ENCODE data around the gene SLC5A5.

SLC5A5 gene

DNA sequence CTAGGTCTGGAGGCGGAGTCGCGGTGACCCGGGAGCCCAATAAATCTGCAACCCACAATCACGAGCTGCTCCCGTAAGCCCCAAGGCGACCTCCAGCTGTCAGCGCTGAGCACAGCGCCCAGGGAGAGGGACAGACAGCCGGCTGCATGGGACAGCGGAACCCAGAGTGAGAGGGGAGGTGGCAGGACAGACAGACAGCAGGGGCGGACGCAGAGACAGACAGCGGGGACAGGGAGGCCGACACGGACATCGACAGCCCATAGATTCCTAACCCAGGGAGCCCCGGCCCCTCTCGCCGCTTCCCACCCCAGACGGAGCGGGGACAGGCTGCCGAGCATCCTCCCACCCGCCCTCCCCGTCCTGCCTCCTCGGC, at the start of gene SLC5A5:
Gene SLC5A5, plus strand, starts transcription at position 68 of the 373 bp plus-strand sequence. CDS start 375 bp downstream, outside the sequence.
- DNase-seq (ENCODE audit: low read depth), result no peak

DNA sequence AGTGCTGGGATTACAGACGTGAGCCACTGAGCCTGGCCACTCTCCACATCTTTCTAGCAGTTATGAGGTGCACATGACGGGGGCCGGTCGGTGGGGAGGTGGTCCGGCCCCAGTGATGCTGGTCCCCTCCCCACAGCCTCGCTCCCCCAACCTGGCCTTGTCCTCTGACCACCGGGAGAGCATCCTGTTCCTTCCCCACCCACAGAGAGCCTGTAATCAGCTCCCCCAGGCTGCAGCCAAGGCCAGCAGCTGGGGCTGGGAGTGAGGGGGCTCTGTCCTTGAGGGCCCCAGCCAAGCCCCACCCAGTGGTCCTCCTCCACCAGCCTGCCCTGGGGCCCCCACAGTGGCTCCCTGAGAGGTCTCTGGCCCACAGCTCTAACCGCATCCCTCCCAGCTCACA, 47.4 kb upstream of the SLC5A5 start:
- no peak for DNase-seq (ENCODE audit: low read depth)

DNA sequence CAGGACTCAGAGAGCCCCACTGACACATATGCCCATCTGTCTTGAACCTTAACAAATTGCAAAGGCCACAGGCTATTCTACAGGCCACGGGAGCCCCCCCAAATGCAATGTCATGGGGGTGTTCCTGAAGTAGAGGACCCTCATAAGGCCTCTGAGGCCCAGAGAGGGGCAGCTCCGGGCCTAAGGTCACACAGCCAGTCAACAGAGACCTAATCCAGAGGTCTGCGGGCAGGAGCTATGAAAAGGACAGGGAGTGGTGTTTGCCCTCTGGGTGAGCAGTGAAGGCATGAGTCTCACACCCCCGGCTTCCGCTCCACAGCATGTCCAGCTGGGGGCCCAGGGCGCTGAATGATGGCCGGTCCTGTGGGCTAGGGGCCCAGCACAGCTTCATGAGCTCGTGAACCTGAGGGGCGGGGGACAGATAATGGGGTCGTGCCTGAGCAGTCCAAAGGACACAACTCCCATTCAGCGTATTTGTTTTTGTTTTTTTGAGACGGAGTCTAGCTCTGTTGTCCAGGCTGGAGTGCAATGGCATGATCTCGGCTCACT, 45.2 kb upstream of the SLC5A5 start:
- DNase-seq (ENCODE audit: low read depth), result no peak

DNA sequence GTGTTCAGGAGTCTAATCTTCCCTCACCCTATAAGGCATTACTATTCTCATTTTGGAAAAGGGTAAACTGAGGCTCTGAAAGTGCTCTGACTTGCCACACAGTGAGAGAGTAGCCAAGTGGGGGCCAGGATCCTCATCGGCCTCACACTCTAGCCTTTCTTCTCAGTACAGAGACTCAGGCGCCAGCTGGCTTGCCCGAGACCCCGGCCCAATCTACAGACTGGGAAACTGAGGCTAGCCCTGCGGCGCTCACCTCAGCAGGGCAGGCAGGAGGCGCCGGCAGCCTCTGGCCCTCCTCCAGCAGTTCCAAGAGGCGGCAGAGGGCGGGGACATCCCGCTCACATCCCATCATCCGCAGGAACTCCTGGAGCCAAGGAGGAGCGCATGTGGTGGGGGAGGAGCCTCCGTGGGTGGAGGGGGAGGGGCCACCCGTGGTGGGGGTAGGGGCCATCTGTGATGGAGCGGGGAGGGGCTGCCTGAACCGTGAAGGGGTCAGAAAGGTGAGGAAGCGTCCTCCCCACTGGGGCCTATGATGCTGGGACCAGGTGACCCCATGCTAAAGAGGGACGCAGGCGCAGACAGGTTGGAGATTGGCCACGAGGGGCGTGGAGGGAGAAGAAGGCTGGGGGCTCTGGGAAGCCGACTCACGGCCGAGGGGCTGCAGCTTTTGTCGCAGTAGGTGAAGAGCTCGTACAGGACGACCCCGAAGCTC, 41.7 kb upstream of the SLC5A5 start:
- DNase-seq (ENCODE audit: low read depth), result no peak

DNA sequence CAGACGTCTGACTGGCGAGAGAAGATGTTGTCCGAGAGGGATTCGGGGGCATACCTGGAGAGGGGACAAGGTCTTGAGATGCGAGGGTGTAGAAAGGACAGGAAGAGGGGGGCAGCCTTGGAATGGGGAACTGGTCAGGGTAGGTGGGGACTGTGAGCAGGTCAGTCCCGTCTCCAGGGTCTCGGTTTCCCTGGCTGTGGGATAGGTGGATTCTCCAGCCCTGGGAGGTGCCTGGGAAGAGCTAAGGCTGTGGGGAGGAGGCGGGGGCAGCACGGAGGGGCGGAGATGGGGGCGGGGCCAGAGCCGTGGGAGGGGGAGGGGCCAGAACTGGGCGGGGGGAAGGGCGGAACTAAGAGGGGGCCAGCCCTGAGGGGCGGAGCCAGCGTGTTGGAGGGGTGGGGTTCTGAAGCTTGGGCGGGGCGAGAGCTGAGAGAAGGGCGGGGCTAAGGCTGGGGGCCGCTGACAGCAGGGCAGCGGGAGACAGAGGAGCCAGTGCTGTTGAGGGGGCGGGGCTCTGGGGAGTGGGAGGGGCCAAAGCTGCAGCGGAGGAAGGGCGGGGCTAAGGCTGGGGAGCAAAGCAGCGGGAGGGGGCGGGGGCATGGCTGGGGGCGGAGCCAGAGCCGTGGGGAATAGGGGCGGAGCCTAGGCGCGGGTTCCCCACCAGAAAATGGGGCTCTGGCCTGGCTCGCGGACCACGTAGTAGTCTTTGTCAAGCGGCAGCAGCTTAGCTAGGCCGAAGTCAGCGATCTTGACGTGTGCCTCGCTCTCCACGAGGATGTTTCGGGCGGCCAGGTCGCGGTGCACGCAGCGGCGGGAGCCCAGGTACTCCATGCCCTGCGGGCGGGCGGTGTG, 41.0 kb upstream of the SLC5A5 start:
- DNase-seq (ENCODE audit: low read depth), result no peak

DNA sequence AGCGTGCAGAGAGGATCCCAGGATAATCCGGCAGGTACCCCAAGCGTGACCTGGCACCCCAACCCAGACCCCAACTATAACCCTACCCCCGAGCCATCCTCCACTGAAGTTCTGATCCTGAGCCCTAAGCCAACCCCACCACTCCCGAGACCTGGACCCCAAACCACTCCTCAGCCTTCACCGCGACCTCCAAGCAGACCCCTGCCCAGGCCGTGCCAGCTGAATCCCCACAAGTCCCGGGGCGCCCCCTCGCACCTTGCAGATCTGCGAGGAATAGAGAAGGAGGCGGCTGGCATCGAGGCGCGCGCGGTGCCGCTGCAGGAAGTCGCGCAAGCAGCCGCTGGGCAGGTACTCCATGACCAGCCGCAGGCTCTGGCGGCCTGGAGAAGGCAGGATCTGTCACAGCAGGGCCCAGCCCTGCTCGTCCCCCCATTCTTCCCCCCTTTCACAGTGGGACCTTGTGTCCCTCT, 40.3 kb upstream of the SLC5A5 start:
- DNase-seq (ENCODE audit: low read depth), result no peak

DNA sequence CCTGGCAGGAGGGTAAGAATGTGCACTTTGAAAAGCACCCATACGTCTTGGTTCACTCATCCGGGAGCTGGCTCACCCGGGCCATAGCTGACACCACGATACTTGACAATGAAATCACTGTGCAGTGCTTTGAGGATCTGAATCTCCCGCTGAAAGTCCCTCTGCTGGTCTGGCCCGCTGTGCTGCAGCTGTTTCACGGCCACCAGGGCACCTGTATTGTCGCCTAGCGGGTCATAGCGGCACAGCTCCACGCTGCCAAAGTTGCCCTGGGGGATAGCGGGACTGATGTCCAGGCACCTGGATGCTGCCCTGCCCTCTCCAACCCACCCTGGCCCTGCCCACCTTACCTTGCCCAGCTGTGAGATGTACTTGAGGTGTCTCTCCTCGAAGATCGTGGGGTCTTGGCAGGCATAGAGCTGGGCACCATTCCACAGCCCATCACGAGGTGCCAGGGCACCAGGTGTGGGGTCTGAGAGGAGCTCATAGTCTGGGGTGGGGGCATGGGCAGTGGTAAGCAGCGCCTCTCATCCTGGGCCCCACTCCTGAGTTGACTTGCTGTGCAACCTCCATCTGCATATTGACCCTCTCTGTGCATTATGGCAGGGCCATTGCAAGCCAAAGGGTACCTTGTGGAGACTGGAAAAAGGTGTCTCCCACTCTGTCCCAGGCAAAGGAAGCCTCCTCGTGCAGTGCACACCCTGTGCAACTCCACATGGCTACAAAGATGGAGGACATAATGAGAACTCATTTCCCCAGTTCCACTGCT, 39.1 kb upstream of the SLC5A5 start:
- no peak for DNase-seq (ENCODE audit: low read depth)

DNA sequence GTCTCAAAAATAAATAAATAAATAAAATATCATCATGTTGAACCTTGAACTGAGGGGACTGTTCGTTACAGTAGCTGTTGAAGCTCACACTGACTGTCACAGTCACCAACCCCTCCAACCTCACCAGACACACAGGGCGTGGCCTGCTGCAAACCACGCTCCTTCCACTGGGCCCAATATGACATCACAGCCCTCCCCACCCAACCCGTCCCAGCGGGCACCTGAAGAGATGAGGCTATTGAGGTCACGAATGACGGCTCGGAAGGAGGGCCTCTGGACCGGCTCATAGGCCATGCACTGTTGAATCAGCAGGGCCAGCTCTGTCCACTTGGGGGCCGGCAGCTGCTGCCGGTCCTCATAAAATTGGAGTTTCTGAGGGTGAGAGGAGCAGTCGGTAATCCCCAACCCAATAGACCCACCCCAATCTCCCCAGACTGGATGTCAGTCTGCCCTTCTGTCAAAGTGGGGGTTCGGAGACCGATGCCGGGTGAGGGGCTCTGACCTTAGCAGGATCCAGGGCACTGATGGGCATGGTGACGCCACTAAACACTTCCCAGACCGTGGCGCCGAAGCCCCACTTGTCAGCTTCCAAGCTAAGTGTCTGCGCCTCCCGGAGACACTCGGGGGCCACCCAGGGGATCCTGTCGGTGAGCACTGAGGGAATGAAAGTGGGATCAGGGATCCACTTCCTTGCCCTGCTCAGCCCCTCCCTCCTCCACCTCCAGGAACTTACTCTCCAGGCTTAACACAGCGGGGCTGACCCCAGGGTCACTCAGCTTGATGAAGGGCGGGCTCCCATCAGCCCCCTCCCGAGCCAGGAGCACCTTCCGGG, 37.2 kb upstream of the SLC5A5 start:
- no peak for DNase-seq (ENCODE audit: low read depth)

DNA sequence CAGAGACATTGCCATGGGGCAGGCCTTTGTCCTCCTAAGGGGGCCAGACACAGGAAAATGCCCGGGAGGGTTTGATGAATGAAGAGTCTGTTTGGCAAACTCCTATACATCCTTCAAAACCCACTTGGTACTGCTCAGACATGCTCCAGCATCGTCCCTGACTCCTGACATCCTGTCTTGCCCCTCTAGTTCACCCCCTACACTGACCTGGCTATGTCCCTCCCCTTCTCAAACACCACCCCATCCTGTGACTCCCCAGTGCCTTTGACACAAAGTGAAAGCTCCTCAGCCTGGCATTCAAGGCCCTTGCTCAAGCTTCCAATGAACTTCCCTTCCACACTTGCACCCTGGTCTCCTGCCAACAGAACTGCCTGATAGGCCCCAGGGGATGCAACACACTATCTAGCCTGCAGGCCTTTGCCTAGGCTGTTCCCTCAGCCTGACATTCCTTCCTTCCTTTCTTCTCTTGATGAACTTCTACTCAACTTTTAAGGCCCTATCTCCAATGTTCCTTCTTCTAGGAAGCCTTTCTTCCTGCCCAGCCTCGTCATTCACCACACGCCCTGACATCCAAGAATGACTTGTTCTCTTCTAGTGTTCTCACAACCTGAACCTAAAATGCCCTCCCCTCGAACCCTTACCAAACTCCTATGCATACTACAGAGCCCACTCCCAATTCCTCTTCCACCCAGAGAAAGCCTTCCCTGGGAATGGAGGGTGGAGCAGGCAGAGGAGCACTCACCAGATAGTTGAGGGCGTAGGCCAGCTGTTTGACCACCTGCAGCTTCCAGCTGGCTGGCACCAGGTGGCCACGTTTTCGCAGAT, 36.4 kb upstream of the SLC5A5 start:
- DNase-seq (ENCODE audit: low read depth), result no peak

DNA sequence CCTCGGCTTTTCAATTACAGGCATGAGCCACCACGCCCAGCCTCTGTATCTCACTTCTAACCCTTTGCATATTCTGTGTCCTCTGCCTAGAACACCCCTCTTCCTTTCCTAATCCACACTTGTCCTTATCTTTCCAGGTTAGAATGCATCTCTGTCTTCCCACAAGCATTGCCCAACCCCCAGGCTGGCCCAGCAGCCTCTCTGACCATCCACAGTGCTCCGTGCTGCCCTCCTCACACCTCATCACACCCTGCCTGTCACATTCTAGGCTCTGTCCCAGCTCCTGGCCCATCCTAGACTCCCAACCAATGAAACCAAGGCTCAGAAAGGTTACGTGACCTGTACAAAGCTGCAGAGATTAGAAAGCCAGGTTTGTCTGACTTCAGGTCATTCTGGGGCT, 35.2 kb upstream of the SLC5A5 start:
- no peak for DNase-seq (ENCODE audit: low read depth)

DNA sequence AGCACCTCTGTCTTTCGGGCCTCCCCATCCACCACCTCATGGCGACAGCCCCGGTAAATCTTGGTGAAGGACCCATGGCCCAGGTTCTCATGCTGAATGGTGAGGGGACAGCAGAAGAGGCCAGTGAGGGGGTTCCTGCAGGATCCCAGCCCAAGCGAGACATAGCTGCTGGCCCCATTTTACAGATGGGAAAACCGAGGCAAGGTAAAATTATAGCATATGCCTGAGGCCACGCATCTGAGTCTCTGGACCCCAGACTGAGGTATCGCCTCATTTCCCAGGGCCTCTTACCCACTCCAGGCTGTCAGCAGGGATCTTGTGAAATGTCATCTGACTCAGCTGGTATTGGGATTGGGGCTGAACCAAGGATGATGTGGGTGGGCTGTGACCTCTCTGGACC, 33.8 kb upstream of the SLC5A5 start:
- no peak for DNase-seq (ENCODE audit: low read depth)

DNA sequence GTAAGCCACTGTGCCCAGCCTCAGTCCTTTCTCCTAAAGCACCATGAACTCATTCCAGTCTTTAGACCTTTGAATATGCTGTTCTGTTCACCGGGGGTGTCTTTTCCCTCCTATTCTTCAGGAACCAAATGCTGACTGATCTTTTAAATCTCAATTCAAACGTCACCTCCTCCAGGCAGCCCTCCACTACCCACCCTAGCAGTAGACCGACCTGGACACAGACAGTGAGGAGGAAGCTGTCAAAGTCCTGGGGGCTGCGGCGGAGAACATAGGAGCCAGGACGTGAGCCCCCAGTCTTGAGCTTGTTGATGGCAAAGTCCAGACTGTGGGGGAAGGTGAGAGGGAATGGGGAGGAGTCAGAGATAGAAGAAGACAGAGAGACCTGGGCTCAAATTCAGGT, 31.7 kb upstream of the SLC5A5 start:
- no peak for DNase-seq (ENCODE audit: low read depth)

DNA sequence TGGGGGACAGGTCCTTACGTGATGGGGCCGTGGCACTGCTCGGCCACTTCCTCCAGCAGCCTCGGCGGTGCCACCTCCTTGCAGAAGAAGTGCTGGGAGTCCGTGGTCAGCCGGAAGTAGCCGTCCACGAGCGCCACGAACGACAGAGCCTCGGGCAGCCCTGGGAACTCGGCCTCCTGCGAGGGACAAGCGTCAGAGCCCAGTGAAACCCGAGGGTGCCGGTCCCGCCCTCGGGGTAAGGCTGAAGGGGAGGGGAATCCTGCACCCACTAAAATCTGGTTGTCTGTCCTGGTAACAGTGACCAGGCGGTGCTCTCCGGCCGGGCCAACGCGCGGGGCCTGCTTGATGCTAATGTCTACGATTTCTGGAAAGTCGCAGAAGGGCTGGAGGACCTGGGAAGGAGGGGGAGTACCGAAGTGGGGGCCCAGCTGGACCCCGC, 30.4 kb upstream of the SLC5A5 start:
- no peak for DNase-seq (ENCODE audit: low read depth)

DNA sequence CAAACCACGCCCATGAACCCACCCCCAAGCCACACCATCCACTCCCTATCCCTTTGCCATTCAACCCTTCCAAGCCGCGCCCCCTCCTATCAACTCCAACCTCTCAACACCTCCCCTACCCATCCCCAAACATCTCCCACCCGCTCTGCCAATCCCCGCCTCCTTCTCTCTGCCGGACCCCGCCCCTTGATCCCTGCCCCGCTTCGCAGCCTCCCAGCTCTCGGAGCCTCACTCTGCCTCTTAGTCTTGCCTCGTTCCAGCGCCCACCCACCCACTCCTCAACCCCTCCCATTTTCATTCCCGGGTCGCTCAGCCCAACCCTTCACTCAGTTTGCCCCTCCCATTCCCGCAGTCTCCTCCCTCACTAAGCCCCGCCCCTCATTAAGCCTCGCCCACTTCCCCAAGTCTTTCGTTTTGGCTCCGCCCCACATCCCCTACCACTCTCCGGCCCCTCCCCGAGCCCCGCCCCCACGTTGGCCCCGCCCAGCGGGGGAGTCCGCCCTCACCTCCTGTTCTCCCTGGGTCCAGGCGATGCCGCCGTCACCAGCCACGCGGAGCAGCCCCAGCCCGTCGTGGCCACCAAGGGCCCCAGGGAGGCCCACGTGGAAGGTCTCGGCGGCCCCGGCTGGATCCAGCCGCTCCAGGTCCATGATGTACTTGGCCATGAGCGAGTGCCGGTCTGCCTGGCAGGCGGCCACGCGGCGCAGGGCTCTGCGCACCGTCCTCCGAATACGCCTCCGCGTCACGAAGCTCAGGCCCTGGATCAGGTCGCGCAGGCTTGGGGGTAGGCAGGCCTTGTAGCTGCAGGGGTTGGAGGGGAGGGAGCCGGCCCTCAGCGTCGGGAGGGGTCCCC, 29.7 kb upstream of the SLC5A5 start:
- peak; percentile 53 for DNase-seq (ENCODE audit: low read depth)

DNA sequence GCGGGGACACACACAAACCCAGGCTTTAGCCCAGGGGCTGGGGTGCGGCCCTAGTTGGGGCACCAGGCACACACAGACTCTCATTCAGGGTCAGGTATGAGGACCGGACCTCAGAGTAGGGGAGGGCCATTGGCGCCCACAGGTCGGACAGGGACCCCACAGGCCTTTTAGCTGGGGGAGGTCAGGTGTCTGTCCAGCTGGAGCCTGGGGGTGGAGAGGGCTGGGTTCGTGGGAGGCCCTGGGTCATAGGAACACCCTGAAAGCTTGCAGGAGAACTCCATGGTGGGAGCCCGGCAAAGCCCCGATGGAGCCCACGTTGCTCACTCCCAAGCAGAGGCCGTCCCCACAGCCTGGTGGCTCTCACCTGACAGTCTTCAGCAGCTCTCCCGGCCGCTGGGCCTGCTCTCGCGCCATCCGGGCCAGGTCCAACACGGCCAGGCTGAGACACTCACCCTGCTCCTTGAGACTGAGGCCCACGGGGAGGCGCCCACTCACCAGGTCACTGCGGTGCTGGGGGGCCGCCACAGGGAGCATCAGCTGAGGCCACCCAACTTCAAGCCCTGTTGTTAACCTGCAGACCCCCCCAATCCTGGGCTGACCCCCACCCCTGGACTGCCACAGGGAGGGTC, 29.0 kb upstream of the SLC5A5 start:
- no peak for DNase-seq (ENCODE audit: low read depth)

DNA sequence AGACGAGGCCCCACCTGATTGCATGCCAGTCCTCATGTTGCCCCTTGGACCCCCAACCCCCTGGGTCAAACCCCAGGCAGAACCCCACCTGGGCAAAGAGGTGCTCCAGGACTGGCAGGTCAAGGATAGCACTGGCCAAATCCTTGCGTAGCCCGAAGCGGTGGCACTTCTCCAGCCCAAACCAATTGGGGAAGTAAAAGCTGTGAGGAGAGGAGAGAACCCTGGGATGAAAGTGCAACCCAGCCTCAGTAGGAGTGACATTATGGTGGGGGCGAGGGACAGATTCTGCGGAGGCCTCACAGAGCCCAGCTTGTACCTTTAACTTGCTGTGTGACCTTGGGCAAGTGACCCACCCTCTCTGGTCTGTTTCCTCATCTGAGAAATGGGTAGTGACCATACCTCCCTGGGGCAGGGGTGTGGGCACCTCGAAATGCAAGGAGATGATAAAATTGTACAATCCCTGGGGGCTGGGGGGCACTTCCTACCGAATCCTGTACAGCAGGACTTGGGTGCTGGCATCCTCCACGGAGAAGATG, 28.4 kb upstream of the SLC5A5 start:
- DNase-seq (ENCODE audit: low read depth), result no peak

DNA sequence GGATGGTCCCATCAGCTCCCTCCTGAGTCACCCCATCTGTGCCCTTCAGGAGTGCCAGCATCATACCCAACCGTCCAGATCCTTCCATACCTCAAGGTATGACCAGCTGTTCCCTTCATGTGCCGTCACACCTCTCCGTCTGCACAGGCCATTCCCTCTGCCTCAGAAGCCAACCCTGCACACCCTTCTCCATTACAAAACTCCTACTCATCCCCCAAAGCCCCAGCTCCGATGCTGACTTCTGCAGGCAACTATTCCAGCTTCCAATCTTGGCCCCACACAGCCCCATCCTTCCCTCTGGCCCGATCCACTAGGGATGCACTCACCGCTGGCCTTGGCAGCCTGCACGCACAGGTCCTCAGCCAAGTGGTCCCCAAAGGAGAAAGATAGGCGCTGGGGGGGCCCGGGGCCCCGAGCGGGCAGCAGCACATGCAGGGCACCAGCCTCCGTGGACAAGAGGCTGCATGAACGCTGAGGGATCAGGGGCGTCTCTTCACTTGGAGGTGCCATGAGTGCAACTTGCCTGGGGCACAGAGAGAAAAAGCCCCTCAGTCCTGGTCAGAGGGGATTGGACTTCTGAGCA, 27.7 kb upstream of the SLC5A5 start:
- no peak for DNase-seq (ENCODE audit: low read depth)

DNA sequence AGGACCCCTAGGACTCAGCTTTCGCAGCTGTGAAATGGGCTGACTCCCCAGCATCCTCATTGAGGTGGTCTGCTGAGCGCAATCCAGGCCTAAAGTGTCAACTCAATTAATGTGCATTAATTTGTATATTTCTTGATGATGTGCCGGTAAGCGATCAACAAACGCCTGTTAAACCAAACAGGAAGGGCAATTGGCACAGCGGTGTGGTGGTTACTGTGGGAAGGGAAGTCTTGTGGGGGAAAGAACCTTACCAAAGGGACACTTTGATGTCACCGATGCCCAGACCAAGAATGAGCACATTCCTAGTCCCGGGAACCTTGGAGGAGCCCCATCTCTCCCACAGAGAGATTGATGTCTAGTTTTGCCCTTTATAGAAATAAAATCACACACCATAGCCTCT, 25.6 kb upstream of the SLC5A5 start:
- no peak for DNase-seq (ENCODE audit: low read depth)
